Loucy (cell line): Measurements from ENCODE around the gene FAM120B.

ENCODE experiments used
- EZH2phosphoT487 ChIP-seq: fragments of 200-600 bp; IDR thresholded peaks from 2 replicates; pipeline ENCODE4 v1.6.1; 2018; ENCODE audit warnings: antibody characterized with exemption, mild to moderate bottlenecking, moderate library complexity, borderline replicate concordance
- TF ChIP-seq, protein P1 (sequence below): fragments of 200-600 bp; sonication (generic); conservative IDR thresholded peaks from 2 replicates; pipeline ENCODE4 v1.5.1; 2014; ENCODE audit warnings: mild to moderate bottlenecking, antibody characterized with exemption, low read length

DNA sequence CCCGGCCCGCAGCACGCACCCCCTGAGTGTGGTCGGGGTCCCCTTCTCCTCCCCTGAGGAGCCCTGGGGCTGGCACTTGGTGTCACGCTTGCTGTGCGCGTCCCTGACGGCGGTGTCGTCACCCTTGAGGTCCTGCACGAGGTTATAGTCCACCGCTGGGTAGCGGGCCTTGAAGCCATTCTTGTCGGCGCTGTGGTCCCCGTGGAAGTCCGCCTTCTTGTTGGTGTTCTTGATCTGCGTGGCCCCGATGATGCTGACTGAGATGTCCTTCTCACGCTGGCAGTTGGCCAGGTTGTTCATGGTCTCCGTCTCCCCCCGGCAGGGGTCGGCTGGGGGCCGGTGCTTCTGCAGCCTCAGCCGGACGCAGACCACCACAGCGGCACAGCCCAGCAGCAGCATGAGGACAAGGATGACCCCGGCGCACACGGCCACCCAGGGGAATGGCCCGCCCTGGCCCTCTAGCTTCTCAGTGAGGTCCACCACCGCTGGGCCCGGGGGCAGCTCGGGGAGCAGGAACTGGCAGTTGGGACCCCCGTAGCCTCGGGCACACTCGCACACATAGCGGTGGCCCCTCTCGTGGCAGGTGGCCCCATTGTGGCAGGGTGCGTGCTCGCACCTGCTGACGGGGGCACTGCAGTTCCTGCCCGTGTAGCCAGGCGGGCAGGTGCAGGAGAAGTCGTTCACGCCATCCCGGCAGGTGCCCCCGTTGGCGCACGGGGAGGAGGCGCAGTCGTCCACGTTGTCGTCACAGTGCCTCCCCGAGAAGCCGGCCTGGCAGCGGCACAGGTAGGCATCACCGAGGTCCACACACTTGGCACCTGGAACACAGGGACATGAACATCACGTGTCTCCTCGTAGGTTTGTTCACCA lies 23.1 kb upstream of the FAM120B start:
- TF ChIP-seq, protein P1, sequence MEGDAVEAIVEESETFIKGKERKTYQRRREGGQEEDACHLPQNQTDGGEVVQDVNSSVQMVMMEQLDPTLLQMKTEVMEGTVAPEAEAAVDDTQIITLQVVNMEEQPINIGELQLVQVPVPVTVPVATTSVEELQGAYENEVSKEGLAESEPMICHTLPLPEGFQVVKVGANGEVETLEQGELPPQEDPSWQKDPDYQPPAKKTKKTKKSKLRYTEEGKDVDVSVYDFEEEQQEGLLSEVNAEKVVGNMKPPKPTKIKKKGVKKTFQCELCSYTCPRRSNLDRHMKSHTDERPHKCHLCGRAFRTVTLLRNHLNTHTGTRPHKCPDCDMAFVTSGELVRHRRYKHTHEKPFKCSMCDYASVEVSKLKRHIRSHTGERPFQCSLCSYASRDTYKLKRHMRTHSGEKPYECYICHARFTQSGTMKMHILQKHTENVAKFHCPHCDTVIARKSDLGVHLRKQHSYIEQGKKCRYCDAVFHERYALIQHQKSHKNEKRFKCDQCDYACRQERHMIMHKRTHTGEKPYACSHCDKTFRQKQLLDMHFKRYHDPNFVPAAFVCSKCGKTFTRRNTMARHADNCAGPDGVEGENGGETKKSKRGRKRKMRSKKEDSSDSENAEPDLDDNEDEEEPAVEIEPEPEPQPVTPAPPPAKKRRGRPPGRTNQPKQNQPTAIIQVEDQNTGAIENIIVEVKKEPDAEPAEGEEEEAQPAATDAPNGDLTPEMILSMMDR, result no peak
- no peak for TF ChIP-seq EZH2phosphoT487
